Activated effector memory CD4-positive, alpha-beta T cell treated with anti-CD3 and anti-CD28 coated beads, Interleukin-2, amount 50 U/mL, for 16 hours (primary cell): ENCODE measurements around the gene CUZD1.

ENCODE experiments used
- DNase-seq: peaks from one replicate; pipeline ENCODE4 v3.0.0-alpha.2; 2020

CUZD1 gene

DNA sequence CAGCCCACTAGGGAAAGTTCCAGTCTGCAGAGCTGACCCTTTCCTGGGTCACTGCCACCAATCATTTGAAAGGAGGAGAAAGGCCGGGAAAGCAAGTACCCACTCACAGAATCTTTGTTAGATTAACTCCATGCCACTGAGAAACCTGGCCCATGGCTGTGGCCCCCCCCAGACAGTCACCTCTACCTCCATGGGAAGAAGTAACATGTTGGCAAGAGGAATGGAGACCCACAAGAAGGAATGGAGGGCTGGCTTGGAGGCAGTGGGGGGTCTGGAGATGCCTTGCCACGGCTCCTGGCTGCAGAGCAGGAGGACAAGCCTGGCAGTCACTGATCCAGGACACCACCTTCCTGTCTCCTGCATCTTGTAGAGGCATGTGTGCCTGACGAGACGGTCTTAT lies 32.9 kb downstream of the CUZD1 start:
- no peak for DNase-seq

DNA sequence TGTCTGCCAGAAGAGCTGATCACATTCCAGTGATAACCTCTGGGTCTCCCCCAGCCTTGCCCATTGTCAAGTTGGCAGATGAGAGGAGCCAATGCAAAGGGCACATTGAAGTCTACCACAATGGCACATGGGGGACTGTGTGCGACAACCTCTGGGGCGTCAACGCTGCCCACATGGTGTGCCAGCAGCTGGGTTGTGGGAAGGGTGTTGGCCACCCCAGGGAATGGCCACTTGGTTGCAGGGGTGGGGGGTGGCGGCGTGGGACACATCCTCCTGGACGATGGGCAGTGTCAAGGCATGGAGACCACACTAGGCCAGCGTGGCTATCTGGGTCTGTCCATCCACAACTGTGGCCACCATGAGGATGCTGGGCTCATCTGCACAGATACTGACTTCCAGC lies 43.4 kb downstream of the CUZD1 start:
- no peak for DNase-seq

DNA sequence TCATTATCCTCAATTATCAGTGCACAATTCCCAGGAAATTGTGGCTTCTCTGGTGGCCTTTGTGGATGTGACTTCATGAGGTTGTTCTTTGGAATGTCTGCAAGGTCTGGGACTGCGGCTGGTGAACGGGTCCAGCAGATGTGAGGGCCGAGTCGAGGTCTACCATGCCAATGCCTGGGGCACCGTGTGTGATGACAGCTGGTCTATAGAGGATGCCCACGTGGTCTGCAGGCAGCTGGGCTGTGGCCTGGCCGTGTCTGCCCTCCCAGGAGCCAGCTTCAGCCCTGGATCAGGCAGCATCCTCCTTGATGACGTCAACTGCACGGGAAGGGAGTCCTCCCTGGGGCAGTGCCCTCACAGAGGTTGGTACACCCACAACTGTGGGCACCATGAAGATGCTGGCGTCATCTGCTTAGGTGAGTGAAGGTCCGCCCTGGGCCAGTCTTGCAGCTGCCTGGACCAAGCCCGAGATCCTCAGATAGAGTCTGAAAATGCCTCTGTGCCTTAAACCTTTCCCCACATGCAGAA lies 46.9 kb downstream of the CUZD1 start:
- DNase-seq: no peak

- no peak for DNase-seq
These were observed 48.9 kb downstream of the CUZD1 start for GRCh38 chr10:122796796-122797195.

- no peak for DNase-seq
These were observed 49.7 kb downstream of the CUZD1 start for GRCh38 chr10:122795924-122796323.

GRCh38 chr10:122786269-122786668 lies 59.4 kb downstream of the CUZD1 start:
- DNase-seq: no peak

DNA sequence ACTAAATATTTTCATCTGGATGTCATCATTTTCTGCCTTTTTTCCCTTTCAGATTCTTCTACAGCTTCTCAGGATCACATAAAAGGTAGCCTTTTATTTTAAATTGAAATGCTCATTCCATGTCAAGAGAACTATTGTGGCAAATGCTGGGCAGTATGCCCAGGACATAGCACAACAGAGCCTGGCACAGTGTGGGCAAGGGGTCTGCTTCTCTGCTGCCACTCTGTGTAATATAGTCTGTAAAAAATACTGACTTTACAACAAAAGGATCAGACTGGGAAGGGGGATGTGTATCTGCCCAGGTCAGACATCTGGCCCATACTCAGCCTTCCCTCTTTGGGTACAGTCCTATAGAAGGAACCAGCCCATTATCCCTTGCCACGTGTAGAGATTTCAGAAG lies 62.7 kb downstream of the CUZD1 start:
- DNase-seq: no peak
